HUES6 (cell line): ENCODE data around the gene OBSCN.

Source experiments
- H3K27ac ChIP-seq: 2 replicates; pipeline ENCODE4 v1.7.0; 2013; ENCODE audit warnings: low read depth, mild to moderate bottlenecking, low read length, inconsistent platforms
- H3K27me3 ChIP-seq: 2 replicates; pipeline ENCODE4 v1.6.1; 2013; ENCODE audit warnings: low read length; ENCODE audit not compliant: control insufficient read depth, insufficient read depth
- H3K36me3 ChIP-seq: 2 replicates; pipeline ENCODE4 v1.6.1; 2013; ENCODE audit warnings: low read length; ENCODE audit not compliant: control insufficient read depth, insufficient read depth
- H3K4me1 ChIP-seq: 2 replicates; pipeline ENCODE4 v1.6.1; 2013; ENCODE audit warnings: low read length; ENCODE audit not compliant: control insufficient read depth, insufficient read depth
- H3K4me3 ChIP-seq: 2 replicates; pipeline ENCODE4 v1.5.1; 2013; ENCODE audit warnings: low read depth, low read length
- H3K9ac ChIP-seq: one replicate; pipeline ENCODE4 v1.6.1; 2013; ENCODE audit warnings: mild to moderate bottlenecking, low read length
- H3K9me3 ChIP-seq: 2 replicates; pipeline ENCODE4 v1.6.1; 2013; ENCODE audit warnings: low read depth, low read length; ENCODE audit not compliant: control insufficient read depth, insufficient read depth

OBSCN gene

GRCh38 chr1:228283476-228284147, 75.8 kb downstream of the OBSCN start:
- Histone ChIP-seq H3K4me1 (no peaks in the 10 kb centered on the region), H3K27me3 (no peaks in the 10 kb centered on the region), H3K4me3 (no peak overlapping the region), H3K9ac (no peak overlapping the region), H3K27ac (no peak overlapping the region), H3K9me3 (no peaks in the 10 kb centered on the region), H3K36me3 (peaks cover 65% of the 10 kb centered on the region)

GRCh38 chr1:228284148-228284495, 76.3 kb downstream of the OBSCN start:
- H3K36me3 ChIP-seq: peaks cover 64% of the 10 kb centered on the region
- H3K27ac ChIP-seq: no peak overlapping the region

GRCh38 chr1:228284521-228284920, 76.7 kb downstream of the OBSCN start:
- Histone ChIP-seq H3K36me3 (peaks cover 60% of the 10 kb centered on the region), H3K4me1 (no peaks in the 10 kb centered on the region), H3K27me3 (no peaks in the 10 kb centered on the region), H3K4me3 (no peak overlapping the region), H3K9me3 (no peaks in the 10 kb centered on the region), H3K27ac (no peak overlapping the region), H3K9ac (no peak overlapping the region)

More at GRCh38 chr1:228284148-228284495, 76.3 kb downstream of the OBSCN start:
- H3K9me3 ChIP-seq: no peaks in the 10 kb centered on the region
- no peak overlapping the region for H3K4me3 ChIP-seq
- no peaks in the 10 kb centered on the region for H3K27me3 ChIP-seq
- no peaks in the 10 kb centered on the region for H3K4me1 ChIP-seq
- no peak overlapping the region for H3K9ac ChIP-seq

GRCh38 chr1:228285661-228286504, 78.0 kb downstream of the OBSCN start:
- Histone ChIP-seq H3K4me3 (no peak overlapping the region), H3K27me3 (no peaks in the 10 kb centered on the region), H3K36me3 (peaks cover 46% of the 10 kb centered on the region), H3K9ac (no peak overlapping the region), H3K27ac (no peak overlapping the region), H3K9me3 (no peaks in the 10 kb centered on the region), H3K4me1 (no peaks in the 10 kb centered on the region)

GRCh38 chr1:228286505-228287417, 78.9 kb downstream of the OBSCN start:
- no peaks in the 10 kb centered on the region for H3K9me3 ChIP-seq
- H3K36me3 ChIP-seq: peaks cover 38% of the 10 kb centered on the region
- no peaks in the 10 kb centered on the region for H3K27me3 ChIP-seq

GRCh38 chr1:228287541-228288425, 79.9 kb downstream of the OBSCN start:
- Histone ChIP-seq H3K27me3 (no peaks in the 10 kb centered on the region), H3K36me3 (peaks cover 34% of the 10 kb centered on the region), H3K9me3 (no peaks in the 10 kb centered on the region), H3K4me3 (no peak overlapping the region), H3K9ac (no peak overlapping the region), H3K4me1 (no peaks in the 10 kb centered on the region), H3K27ac (no peak overlapping the region)

More at GRCh38 chr1:228286505-228287417, 78.9 kb downstream of the OBSCN start:
- no peak overlapping the region for H3K9ac ChIP-seq
- H3K27ac ChIP-seq: no peak overlapping the region
- H3K4me3 ChIP-seq: no peak overlapping the region
- H3K4me1 ChIP-seq: no peaks in the 10 kb centered on the region

GRCh38 chr1:228288536-228289238, 80.8 kb downstream of the OBSCN start:
- no peak overlapping the region for H3K27ac ChIP-seq
- H3K27me3 ChIP-seq: no peaks in the 10 kb centered on the region
- H3K9ac ChIP-seq: no peak overlapping the region
- peaks cover 28% of the 10 kb centered on the region for H3K36me3 ChIP-seq
- no peaks in the 10 kb centered on the region for H3K9me3 ChIP-seq
- no peak overlapping the region for H3K4me3 ChIP-seq
- H3K4me1 ChIP-seq: no peaks in the 10 kb centered on the region

- no peaks in the 10 kb centered on the region for H3K27me3 ChIP-seq
These were observed 81.5 kb downstream of the OBSCN start for GRCh38 chr1:228289239-228289849.

GRCh38 chr1:228289996-228290881, 82.4 kb downstream of the OBSCN start:
- Histone ChIP-seq H3K9ac (no peak overlapping the region), H3K9me3 (peaks cover 4% of the 10 kb centered on the region; the same call in 1 of the 2 replicates), H3K27ac (no peak overlapping the region), H3K4me1 (no peaks in the 10 kb centered on the region), H3K36me3 (peaks cover 29% of the 10 kb centered on the region), H3K27me3 (no peaks in the 10 kb centered on the region), H3K4me3 (no peak overlapping the region)

More at GRCh38 chr1:228289239-228289849, 81.5 kb downstream of the OBSCN start:
- peaks cover 2% of the 10 kb centered on the region; the same call in 1 of the 2 replicates for H3K9me3 ChIP-seq
- no peak overlapping the region for H3K4me3 ChIP-seq
- H3K36me3 ChIP-seq: peaks cover 25% of the 10 kb centered on the region
- no peak overlapping the region for H3K9ac ChIP-seq
- H3K4me1 ChIP-seq: no peaks in the 10 kb centered on the region
- no peak overlapping the region for H3K27ac ChIP-seq
